ENCODE data around the gene ZNF518A. TPM values are rescaled to one million over a fixed set of nuclear protein-coding genes. Genes with fewer than 3 reads are reported as not detected.

ZNF518A gene
- total and polyA plus RNA-seq, 9 of the 15 experiments (the other 6 are each of a cell fraction or from before 2014, with no cell fraction given), result 6.3 to 30.0 (median 17.4) TPM

GRCh38 chr10:96129387-96130325 is at the start of gene ZNF518A (continued):
- TF ChIP-seq, protein P1, sequence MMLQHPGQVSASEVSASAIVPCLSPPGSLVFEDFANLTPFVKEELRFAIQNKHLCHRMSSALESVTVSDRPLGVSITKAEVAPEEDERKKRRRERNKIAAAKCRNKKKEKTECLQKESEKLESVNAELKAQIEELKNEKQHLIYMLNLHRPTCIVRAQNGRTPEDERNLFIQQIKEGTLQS (IDR thresholded peaks at IDR 0.05), result peak; percentile 18; the same call in 1 of the 2 replicates
- TF ChIP-seq, protein P1 (CRISPR knock-in tag; conservative IDR thresholded peaks at IDR 0.05), result no peak; the same call in 1 of the 2 replicates
- TF ChIP-seq, protein P2, sequence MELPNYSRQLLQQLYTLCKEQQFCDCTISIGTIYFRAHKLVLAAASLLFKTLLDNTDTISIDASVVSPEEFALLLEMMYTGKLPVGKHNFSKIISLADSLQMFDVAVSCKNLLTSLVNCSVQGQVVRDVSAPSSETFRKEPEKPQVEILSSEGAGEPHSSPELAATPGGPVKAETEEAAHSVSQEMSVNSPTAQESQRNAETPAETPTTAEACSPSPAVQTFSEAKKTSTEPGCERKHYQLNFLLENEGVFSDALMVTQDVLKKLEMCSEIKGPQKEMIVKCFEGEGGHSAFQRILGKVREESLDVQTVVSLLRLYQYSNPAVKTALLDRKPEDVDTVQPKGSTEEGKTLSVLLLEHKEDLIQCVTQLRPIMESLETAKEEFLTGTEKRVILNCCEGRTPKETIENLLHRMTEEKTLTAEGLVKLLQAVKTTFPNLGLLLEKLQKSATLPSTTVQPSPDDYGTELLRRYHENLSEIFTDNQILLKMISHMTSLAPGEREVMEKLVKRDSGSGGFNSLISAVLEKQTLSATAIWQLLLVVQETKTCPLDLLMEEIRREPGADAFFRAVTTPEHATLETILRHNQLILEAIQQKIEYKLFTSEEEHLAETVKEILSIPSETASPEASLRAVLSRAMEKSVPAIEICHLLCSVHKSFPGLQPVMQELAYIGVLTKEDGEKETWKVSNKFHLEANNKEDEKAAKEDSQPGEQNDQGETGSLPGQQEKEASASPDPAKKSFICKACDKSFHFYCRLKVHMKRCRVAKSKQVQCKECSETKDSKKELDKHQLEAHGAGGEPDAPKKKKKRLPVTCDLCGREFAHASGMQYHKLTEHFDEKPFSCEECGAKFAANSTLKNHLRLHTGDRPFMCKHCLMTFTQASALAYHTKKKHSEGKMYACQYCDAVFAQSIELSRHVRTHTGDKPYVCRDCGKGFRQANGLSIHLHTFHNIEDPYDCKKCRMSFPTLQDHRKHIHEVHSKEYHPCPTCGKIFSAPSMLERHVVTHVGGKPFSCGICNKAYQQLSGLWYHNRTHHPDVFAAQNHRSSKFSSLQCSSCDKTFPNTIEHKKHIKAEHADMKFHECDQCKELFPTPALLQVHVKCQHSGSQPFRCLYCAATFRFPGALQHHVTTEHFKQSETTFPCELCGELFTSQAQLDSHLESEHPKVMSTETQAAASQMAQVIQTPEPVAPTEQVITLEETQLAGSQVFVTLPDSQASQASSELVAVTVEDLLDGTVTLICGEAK (IDR thresholded peaks at IDR 0.05), result peak; percentile 76
- TF ChIP-seq, protein P2 (CRISPR knock-in tag; IDR thresholded peaks at IDR 0.05), result no peak
- TF ChIP-seq NBN (IDR thresholded peaks at IDR 0.05; ENCODE audit: low read depth) (peak; percentile 77), GMEB1 (CRISPR knock-in tag; IDR thresholded peaks at IDR 0.05) (0 out of 2 replicates have a peak, but pooled peaks have one; percentile 25), SP1 (CRISPR knock-in tag; IDR thresholded peaks at IDR 0.05) (peak; percentile 72; the same call in 1 of the 2 replicates), ZNF263 (CRISPR knock-in tag; IDR thresholded peaks at IDR 0.05; ENCODE audit: borderline replicate concordance) (no peak), TCFL5 (CRISPR knock-in tag; conservative IDR thresholded peaks at IDR 0.05) (no peak), TGIF2 (CRISPR knock-in tag; IDR thresholded peaks at IDR 0.05) (peak; percentile 57; the same call in 1 of the 2 replicates), RBM39 (optimal IDR thresholded peaks at IDR 0.05; ENCODE audit: low read depth, low read length) (peak; percentile 64)
